ENCODE data around the gene STRN3. TPM values are rescaled to one million over a fixed set of nuclear protein-coding genes. Genes with fewer than 3 reads are reported as not detected.
"Not testable (repeated sequence)": the region's sequence is repeated elsewhere in the genome, so short reads cannot be mapped to it uniquely, and the experiment has no call there.

STRN3 gene
- total RNA-seq, 4 donors from 2014 or later: 21.5 to 50.0 (median 29.5) TPM

DNA sequence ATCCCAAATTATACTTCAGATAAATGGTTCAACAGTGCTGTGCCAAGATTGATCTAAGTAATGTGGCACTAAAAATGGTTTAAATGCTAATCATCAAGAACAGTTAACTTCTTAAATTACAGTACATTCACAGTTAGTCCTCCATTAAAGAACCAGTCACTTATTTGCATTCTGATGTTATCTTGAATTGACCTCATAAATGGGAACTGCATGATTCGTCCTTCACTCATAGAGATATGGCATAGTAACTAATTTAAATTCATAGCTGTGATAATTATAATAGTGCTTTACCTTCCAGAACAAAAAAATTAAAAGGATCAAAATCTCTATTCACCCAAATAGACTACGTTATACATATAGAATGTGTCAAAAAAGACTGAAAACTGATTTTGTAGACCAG, 90.7 kb downstream of the STRN3 start:
- H3K4me1 ChIP-seq: no peaks in the 10 kb centered on the region
- no peak overlapping the region for H3K4me3 ChIP-seq
- H3K36me3 ChIP-seq: peaks cover 19% of the 10 kb centered on the region
- 81% methylated on average over 2 of the region's 2 CpGs for WGBS
- H3K27me3 ChIP-seq: no peaks in the 10 kb centered on the region
- TF ChIP-seq POLR2AphosphoS5 (IDR thresholded peaks at IDR 0.05): no peak
- TF ChIP-seq, protein P1, sequence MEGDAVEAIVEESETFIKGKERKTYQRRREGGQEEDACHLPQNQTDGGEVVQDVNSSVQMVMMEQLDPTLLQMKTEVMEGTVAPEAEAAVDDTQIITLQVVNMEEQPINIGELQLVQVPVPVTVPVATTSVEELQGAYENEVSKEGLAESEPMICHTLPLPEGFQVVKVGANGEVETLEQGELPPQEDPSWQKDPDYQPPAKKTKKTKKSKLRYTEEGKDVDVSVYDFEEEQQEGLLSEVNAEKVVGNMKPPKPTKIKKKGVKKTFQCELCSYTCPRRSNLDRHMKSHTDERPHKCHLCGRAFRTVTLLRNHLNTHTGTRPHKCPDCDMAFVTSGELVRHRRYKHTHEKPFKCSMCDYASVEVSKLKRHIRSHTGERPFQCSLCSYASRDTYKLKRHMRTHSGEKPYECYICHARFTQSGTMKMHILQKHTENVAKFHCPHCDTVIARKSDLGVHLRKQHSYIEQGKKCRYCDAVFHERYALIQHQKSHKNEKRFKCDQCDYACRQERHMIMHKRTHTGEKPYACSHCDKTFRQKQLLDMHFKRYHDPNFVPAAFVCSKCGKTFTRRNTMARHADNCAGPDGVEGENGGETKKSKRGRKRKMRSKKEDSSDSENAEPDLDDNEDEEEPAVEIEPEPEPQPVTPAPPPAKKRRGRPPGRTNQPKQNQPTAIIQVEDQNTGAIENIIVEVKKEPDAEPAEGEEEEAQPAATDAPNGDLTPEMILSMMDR (IDR thresholded peaks at IDR 0.05): no peak
- TF ChIP-seq POLR2A (IDR thresholded peaks at IDR 0.05): no peak
- DNase-seq (ENCODE audit: low spot score in 2 of 2): no peak
- H3K9me3 ChIP-seq: no peaks in the 10 kb centered on the region
- H3K27ac ChIP-seq: no peak overlapping the region

DNA sequence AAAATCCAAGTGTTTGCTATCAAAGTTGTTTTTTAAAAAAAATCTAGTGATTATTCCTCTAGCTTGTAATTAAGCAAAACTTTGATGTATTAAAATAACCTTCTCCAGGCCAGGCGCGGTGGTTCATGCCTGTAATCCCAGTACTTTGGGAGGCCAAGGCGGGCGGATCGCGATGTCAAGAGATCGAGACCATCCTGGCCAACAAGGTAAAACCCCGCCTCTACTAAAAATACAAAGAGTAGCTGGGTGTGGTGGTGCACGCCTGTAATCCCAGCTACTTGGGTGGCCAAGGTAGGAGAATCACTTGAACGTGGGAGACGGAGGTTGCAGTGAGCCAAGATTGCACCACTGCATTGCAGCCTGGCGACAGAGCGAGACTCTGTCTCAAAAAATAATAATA, 92.2 kb downstream of the STRN3 start:
- H3K27me3 ChIP-seq; H3K4me3 ChIP-seq; DNase-seq (ENCODE audit: low spot score in 2 of 2); H3K27ac ChIP-seq; H3K4me1 ChIP-seq; H3K9me3 ChIP-seq: not testable (repeated sequence)
- 96% methylated on average over 13 of the region's 13 CpGs for WGBS
- H3K36me3 ChIP-seq: peaks cover 19% of the 10 kb centered on the region

DNA sequence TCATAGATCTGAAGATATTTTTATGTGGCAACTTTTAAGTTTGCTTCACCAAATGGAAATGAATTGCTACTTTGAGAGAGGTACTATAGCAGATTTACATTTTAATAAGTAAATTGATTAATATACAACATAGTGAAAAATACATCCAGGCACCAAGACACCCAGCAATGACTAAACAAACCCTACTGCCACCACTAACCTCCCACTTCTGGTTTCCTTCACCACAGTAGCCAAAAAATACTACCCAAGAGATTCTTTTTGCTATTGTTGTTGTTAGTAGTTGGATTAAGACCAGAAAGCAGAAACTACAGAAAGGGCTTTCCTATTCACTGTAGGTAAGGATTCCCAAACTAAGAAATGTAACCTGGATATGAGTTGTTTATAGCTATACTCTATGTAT, 97.7 kb downstream of the STRN3 start:
- Histone ChIP-seq H3K4me1 (no peaks in the 10 kb centered on the region), H3K27me3 (no peaks in the 10 kb centered on the region)

DNA sequence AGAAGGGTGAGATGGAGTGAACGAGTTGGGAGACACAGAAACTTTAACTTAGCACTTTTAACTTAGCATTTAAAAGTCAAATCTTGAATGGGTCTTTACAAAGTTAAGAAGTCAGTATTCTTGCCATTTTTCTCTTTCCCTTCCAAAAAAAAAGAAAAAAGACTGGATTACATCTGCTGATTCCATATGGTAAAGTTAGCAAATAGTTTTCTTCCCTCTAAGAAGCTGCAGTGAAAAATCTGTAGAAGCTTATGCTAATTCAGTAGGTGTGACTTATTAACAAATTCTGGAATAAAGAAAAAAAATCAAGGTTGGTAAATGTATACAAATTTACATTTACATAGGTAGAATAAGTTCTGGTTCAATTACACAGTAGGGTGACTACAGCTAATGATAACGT, 100.9 kb downstream of the STRN3 start:
- no peak for DNase-seq (ENCODE audit: low spot score in 2 of 2)
- no peaks in the 10 kb centered on the region for H3K27me3 ChIP-seq

More for the DNA sequence above, 97.7 kb downstream of the STRN3 start:
- no peak overlapping the region for H3K4me3 ChIP-seq
- no peak overlapping the region for H3K27ac ChIP-seq
- H3K36me3 ChIP-seq: peaks cover 11% of the 10 kb centered on the region
- TF ChIP-seq EP300 (IDR thresholded peaks at IDR 0.05) (no peak), POLR2A (IDR thresholded peaks at IDR 0.05) (no peak), POLR2AphosphoS5 (IDR thresholded peaks at IDR 0.05) (no peak)
- TF ChIP-seq, protein P1 (IDR thresholded peaks at IDR 0.05): no peak
- no peak for DNase-seq (ENCODE audit: low spot score in 2 of 2)
- no peaks in the 10 kb centered on the region for H3K9me3 ChIP-seq

DNA sequence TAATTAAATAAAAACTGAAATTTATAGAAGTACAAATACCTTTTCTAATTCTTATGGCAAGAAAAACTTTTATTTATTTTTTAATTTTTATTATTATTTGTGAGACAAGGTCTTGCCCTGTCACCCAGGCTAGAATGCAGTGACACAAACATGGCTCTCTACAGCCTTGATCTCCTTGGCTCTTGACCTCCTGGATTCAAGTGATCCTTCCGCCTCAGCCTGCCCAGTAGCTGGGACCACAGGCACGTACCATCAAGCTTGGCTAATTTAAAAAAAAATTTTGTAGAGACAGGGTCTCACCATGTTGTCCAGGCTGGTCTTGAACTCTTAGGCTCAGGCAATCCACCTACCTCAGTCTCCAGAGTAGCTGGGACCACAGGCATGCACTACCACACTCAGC, 104.4 kb downstream of the STRN3 start:
- Histone ChIP-seq H3K27me3 (no peaks in the 10 kb centered on the region), H3K36me3 (peaks cover 9% of the 10 kb centered on the region), H3K4me3 (no peak overlapping the region), H3K9me3 (no peaks in the 10 kb centered on the region), H3K4me1 (no peaks in the 10 kb centered on the region), H3K27ac (no peak overlapping the region)
- 94% methylated on average over 2 of the region's 2 CpGs for WGBS
- DNase-seq (ENCODE audit: low spot score in 2 of 2): no peak
- TF ChIP-seq POLR2AphosphoS5 (IDR thresholded peaks at IDR 0.05) (no peak), POLR2A (IDR thresholded peaks at IDR 0.05) (no peak), EP300 (IDR thresholded peaks at IDR 0.05) (no peak)
- TF ChIP-seq, protein P1 (IDR thresholded peaks at IDR 0.05): no peak

More for the DNA sequence above, 100.9 kb downstream of the STRN3 start:
- Histone ChIP-seq H3K4me3 (no peak overlapping the region), H3K36me3 (peaks cover 9% of the 10 kb centered on the region), H3K27ac (no peak overlapping the region), H3K4me1 (no peaks in the 10 kb centered on the region), H3K9me3 (no peaks in the 10 kb centered on the region)
- WGBS: 85% methylated on average over 2 of the region's 2 CpGs
- TF ChIP-seq POLR2A (IDR thresholded peaks at IDR 0.05) (no peak), POLR2AphosphoS5 (IDR thresholded peaks at IDR 0.05) (no peak), EP300 (IDR thresholded peaks at IDR 0.05) (no peak)
- TF ChIP-seq, protein P1 (IDR thresholded peaks at IDR 0.05): no peak

DNA sequence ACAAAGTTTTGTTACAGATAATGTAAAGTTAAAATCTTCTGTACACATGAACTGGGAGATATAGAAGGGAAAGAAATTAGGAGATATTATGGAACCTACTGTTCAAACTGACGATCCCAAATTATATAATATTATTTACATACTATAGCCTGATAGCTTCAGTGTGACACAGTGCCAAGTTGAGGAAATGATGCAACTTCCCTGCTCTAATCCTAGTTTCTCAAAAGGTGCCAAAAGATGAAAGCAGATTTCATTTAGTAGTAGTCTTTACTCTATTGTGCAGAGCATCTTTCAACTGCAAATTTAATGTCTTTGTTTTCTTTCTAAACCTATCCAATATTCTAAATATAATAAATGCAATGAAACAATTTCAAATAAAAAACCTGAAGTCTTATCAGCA, 104.9 kb downstream of the STRN3 start:
- peaks cover 9% of the 10 kb centered on the region for H3K36me3 ChIP-seq
- no peaks in the 10 kb centered on the region for H3K27me3 ChIP-seq
- H3K4me1 ChIP-seq: no peaks in the 10 kb centered on the region
- TF ChIP-seq POLR2AphosphoS5 (IDR thresholded peaks at IDR 0.05) (no peak), EP300 (IDR thresholded peaks at IDR 0.05) (no peak), POLR2A (IDR thresholded peaks at IDR 0.05) (no peak)
- TF ChIP-seq, protein P1 (IDR thresholded peaks at IDR 0.05): no peak
- WGBS: 33% methylated on average over 1 of the region's 1 CpG
- H3K4me3 ChIP-seq: no peak overlapping the region
- no peaks in the 10 kb centered on the region for H3K9me3 ChIP-seq
- no peak for DNase-seq (ENCODE audit: low spot score in 2 of 2)
- no peak overlapping the region for H3K27ac ChIP-seq
